Right atrium auricular region (tissue), 2 donors: ENCODE measurements around the gene RHOU. TPM values are rescaled to one million over a fixed set of nuclear protein-coding genes. Genes with fewer than 3 reads are reported as not detected.

Experiments
- DNase-seq: peaks from one replicate; pipeline ENCODE4 v3.0.0-alpha.2; 2019; ENCODE audit warnings: low spot score
- H3K27ac ChIP-seq, 2 donors: fragments of 200-600 bp; sonication (generic); 1 replicate in 1 of 2; 2 replicates in 1 of 2; pipeline ENCODE4 v1.5.1; 2016 to 2019
- H3K27me3 ChIP-seq, 2 donors: fragments of 200-600 bp; sonication (generic); one replicate each; pipeline versions ENCODE4 v1.5.1 to v1.6.0; 2017 to 2019
- H3K36me3 ChIP-seq: fragments of 200-600 bp; sonication (generic); one replicate; pipeline ENCODE4 v1.5.1; 2016
- H3K4me1 ChIP-seq, 2 donors: fragments of 200-600 bp; sonication (generic); one replicate each; pipeline versions ENCODE4 v1.5.1 to v1.6.0; 2017 to 2019
- H3K4me3 ChIP-seq, 2 donors: fragments of 200-600 bp; sonication (generic); 1 replicate in 1 of 2; 2 replicates in 1 of 2; pipeline ENCODE4 v1.5.1; 2017 to 2019; ENCODE audit warnings: mild to moderate bottlenecking in 1 of 2, moderate library complexity in 1 of 2
- H3K9me3 ChIP-seq, 2 donors: fragments of 200-600 bp; sonication (generic); one replicate each; pipeline ENCODE4 v1.5.1; 2019
- CTCF ChIP-seq, 2 donors: fragments of 200-600 bp; sonication (generic); IDR thresholded peaks; one replicate each; pipeline ENCODE4 v1.5.1; 2019; ENCODE audit warnings: antibody characterized with exemption in 2 of 2
- total RNA-seq, 2 donors: library from RNA; depleted of rRNA; stranded (reverse); fragments of >200 nt; gene quantifications; one replicate each; pipeline ENCODE4 v1.1.0, GENCODE V29; 2016

The RHOU gene
- total RNA-seq, 2 donors from 2014 or later, result 6.0 to 12.2 TPM

DNA sequence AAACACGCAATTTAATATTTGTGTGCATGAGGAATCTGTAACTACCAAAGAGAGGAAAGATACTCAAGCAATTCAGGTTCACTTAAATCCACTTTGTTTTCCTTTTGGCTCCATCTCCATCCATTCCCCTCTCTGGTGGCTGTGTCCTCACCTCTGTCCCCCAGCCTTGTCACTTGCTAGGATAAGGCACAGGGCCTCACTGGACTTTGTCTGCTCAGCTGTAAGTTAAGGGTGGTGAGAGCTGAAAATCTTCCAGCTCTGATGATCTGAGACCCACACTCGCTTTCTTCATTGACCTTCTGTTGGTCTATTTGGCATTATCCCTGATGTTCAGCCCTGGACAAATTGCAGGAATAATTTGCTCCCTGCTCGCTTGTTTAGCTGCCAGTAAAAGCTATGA is 56.5 kb downstream of the RHOU start:
- H3K36me3 ChIP-seq, result no peaks in the 10 kb centered on the region
- peaks cover 0 to 2% of the 10 kb centered on the region in 2 donors for H3K9me3 ChIP-seq
- TF ChIP-seq CTCF (IDR thresholded peaks at IDR 0.05), result no peak
- no peaks in the 10 kb centered on the region for H3K27me3 ChIP-seq
- no peaks in the 10 kb centered on the region for H3K4me1 ChIP-seq
- H3K27ac ChIP-seq, result no peak overlapping the region
- no peak overlapping the region for H3K4me3 ChIP-seq
- no peak for DNase-seq

DNA sequence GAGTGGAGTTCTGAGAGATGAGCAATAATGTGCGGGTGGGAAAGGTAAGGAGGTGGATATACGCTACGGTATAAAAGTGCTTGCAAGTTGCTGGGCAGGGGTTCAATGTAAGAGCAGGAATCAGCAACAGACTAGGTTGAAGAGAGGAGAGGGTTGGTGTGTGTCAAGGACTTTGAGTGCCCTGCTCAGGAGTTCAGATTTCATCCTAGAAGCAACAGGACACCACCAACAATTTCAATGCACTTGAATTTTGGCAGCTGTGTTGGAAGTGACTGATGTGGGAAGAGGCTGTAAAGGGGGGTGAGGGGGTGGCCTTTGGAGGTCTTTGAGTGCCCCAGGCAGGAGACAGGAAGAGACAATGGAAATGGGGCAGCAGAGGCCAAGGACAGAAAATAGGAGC is 57.3 kb downstream of the RHOU start:
- no peak for TF ChIP-seq CTCF (IDR thresholded peaks at IDR 0.05)
- Histone ChIP-seq H3K27ac (no peak overlapping the region), H3K9me3 (peaks cover 0 to 9% of the 10 kb centered on the region in 2 donors), H3K27me3 (no peaks in the 10 kb centered on the region), H3K36me3 (no peaks in the 10 kb centered on the region), H3K4me1 (no peaks in the 10 kb centered on the region), H3K4me3 (no peak overlapping the region)
- DNase-seq, result no peak

DNA sequence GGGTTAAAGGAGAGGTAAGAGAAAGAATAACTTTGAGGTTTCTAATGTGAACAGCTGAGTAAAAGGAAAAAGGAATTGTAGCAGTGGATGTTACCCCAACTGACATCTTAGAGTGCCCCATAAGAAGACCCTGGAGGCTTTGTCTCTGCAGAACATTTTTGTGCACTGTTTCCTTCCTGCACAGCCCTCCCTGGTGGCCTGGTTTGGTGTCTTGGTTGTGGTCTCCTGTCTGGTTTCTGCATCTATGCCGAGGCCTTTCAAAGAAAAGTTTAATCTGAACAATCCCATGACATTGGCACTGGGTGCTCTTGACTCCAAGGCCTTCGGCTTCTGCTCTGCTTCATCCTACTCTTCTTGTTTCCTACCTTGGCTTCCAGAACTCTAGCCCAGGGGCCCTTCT is 57.8 kb downstream of the RHOU start:
- Histone ChIP-seq H3K9me3 (peaks cover 0 to 9% of the 10 kb centered on the region in 2 donors), H3K27ac (no peak overlapping the region), H3K27me3 (no peaks in the 10 kb centered on the region), H3K4me1 (no peaks in the 10 kb centered on the region), H3K4me3 (no peak overlapping the region), H3K36me3 (no peaks in the 10 kb centered on the region)
- TF ChIP-seq CTCF (IDR thresholded peaks at IDR 0.05), result no peak
- DNase-seq, result no peak

DNA sequence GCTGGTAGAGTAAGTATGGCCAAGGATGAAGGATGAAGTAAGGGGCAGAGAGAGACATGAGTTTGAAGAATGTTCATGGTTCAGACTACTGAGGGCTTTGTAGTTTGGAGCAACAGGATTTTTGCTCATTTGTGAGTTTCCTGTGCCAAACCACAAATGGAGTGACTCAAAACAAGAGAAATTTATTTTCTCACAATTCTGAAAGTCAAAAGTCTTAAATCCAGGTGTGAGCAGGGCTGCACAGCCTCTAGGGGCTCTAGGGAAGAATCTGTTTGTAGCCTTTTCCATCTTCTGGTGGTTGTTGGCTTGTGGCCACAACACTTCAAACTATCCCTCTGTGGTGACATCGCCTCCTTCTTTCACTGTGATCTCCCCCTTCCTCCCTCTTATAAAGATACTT is 58.9 kb downstream of the RHOU start:
- no peak for DNase-seq
- no peak for TF ChIP-seq CTCF (IDR thresholded peaks at IDR 0.05)
- no peaks in the 10 kb centered on the region for H3K36me3 ChIP-seq
- H3K4me3 ChIP-seq, result no peak overlapping the region
- no peaks in the 10 kb centered on the region for H3K27me3 ChIP-seq
- H3K4me1 ChIP-seq, result no peaks in the 10 kb centered on the region
- H3K27ac ChIP-seq, result no peak overlapping the region
- peaks cover 0 to 9% of the 10 kb centered on the region in 2 donors for H3K9me3 ChIP-seq

- Histone ChIP-seq H3K27me3 (no peaks in the 10 kb centered on the region), H3K4me1 (no peaks in the 10 kb centered on the region), H3K4me3 (no peak overlapping the region), H3K27ac (no peak overlapping the region), H3K36me3 (no peaks in the 10 kb centered on the region), H3K9me3 (peaks cover 0 to 9% of the 10 kb centered on the region in 2 donors)
- no peak for TF ChIP-seq CTCF (IDR thresholded peaks at IDR 0.05)
- no peak for DNase-seq
Observed at GRCh38 chr1:228794810-228795209, 59.5 kb downstream of the RHOU start.

DNA sequence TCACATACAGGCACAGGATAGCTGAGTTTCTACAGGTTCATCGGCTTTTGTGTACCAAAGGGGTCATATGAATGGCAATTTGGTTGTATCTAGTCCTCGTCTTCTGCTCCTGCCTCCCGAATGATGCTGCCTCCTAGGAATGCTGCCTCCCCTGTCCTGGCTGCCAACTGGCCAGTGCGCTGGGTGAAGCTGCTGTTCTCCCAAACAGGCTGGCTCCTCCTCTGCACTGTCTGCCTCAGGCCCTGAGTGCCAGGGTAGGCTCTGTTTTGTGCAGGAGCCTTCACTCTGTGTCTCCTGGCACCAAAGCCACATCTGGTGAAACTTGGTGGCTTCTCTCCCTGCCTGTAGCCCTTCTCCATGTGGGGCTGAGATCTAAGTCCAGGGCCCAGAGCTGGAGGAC is 60.3 kb downstream of the RHOU start:
- no peak overlapping the region for H3K27ac ChIP-seq
- H3K4me3 ChIP-seq, result no peak overlapping the region
- H3K4me1 ChIP-seq, result no peaks in the 10 kb centered on the region
- peaks cover 0 to 9% of the 10 kb centered on the region in 2 donors for H3K9me3 ChIP-seq
- no peaks in the 10 kb centered on the region for H3K36me3 ChIP-seq
- H3K27me3 ChIP-seq, result no peaks in the 10 kb centered on the region
- no peak for DNase-seq
- no peak for TF ChIP-seq CTCF (IDR thresholded peaks at IDR 0.05)
